HEK293 (cell line): ENCODE results near the gene DENND5A.

ENCODE experiments used
- AEBP2 ChIP-seq: fragments of 450-650 bp; formaldehyde crosslinking; IDR thresholded peaks from 2 replicates; pipeline ENCODE4 v1.5.1; 2016; ENCODE audit warnings: missing biosample characterization, missing genetic modification characterization, borderline replicate concordance
- CTCF ChIP-seq: fragments of 450-650 bp; formaldehyde crosslinking; IDR thresholded peaks from 2 replicates; pipeline ENCODE4 v1.5.1; 2016; ENCODE audit warnings: missing biosample characterization, missing genetic modification characterization
- FEZF1 ChIP-seq: fragments of 450-650 bp; formaldehyde crosslinking; IDR thresholded peaks from 2 replicates; pipeline ENCODE4 v1.5.1; 2016; ENCODE audit warnings: missing biosample characterization, missing genetic modification characterization
- GLI4 ChIP-seq: fragments of 450-650 bp; formaldehyde crosslinking; IDR thresholded peaks from 2 replicates; pipeline ENCODE4 v1.5.1; 2016; ENCODE audit warnings: missing biosample characterization, missing genetic modification characterization
- OVOL3 ChIP-seq: fragments of 450-650 bp; formaldehyde crosslinking; IDR thresholded peaks from 2 replicates; pipeline ENCODE4 v1.5.1; 2016; ENCODE audit warnings: missing biosample characterization, missing genetic modification characterization
- PRDM4 ChIP-seq: fragments of 450-650 bp; formaldehyde crosslinking; IDR thresholded peaks from 2 replicates; pipeline ENCODE4 v1.5.1; 2017; ENCODE audit warnings: missing biosample characterization, missing genetic modification characterization
- REST ChIP-seq: fragments of 450-650 bp; formaldehyde crosslinking; IDR thresholded peaks from 2 replicates; pipeline ENCODE4 v1.5.1; 2016; ENCODE audit warnings: missing biosample characterization, missing genetic modification characterization
- SP2 ChIP-seq: fragments of 450-650 bp; formaldehyde crosslinking; IDR thresholded peaks from 2 replicates; pipeline ENCODE4 v1.5.1; 2016; ENCODE audit warnings: missing biosample characterization, missing genetic modification characterization
- WT1 ChIP-seq: fragments of 450-650 bp; formaldehyde crosslinking; IDR thresholded peaks from 2 replicates; pipeline ENCODE4 v1.5.1; 2016; ENCODE audit warnings: missing biosample characterization, missing genetic modification characterization
- YY1 ChIP-seq: fragments of 450-650 bp; formaldehyde crosslinking; IDR thresholded peaks from 2 replicates; pipeline ENCODE4 v1.5.1; 2018; ENCODE audit warnings: missing biosample characterization, missing genetic modification characterization
- ZFP37 ChIP-seq: fragments of 450-650 bp; formaldehyde crosslinking; IDR thresholded peaks from 2 replicates; pipeline ENCODE4 v1.5.1; 2016; ENCODE audit warnings: missing biosample characterization, missing genetic modification characterization
- ZNF530 ChIP-seq: fragments of 450-650 bp; formaldehyde crosslinking; IDR thresholded peaks from 2 replicates; pipeline ENCODE4 v1.5.1; 2016; ENCODE audit warnings: low read depth, missing biosample characterization, missing genetic modification characterization
- ZNF549 ChIP-seq: fragments of 450-650 bp; IDR thresholded peaks from 2 replicates; pipeline ENCODE4 v1.5.1; 2018; ENCODE audit warnings: missing biosample characterization, missing genetic modification characterization, mild to moderate bottlenecking, inconsistent platforms, moderate library complexity
- ZNF626 ChIP-seq: fragments of 450-650 bp; sonication (Bioruptor Pico); formaldehyde crosslinking; IDR thresholded peaks from 2 replicates; pipeline ENCODE4 v1.5.1; 2018; ENCODE audit warnings: missing biosample characterization, missing genetic modification characterization, inconsistent platforms

- TF ChIP-seq CTCF (tag by site-specific recombination) (no peak), ZNF549 (tag by site-specific recombination) (no peak), GLI4 (tag by site-specific recombination) (no peak), ZNF530 (tag by site-specific recombination) (no peak), REST (tag by site-specific recombination) (no peak), YY1 (tag by site-specific recombination) (no peak), FEZF1 (tag by site-specific recombination) (no peak), OVOL3 (no peak), ZNF626 (tag by site-specific recombination) (no peak), WT1 (tag by site-specific recombination) (no peak), SP2 (no peak), PRDM4 (tag by site-specific recombination) (no peak), ZFP37 (tag by site-specific recombination) (no peak), AEBP2 (tag by site-specific recombination) (no peak)
Observed at GRCh38 chr11:9160166-9160565, 105.0 kb downstream of the DENND5A start.
